Psoas muscle (tissue), 8 donors: Measurements from ENCODE around the gene RTL3. TPM values are rescaled to one million over a fixed set of nuclear protein-coding genes. Genes with fewer than 3 reads are reported as not detected.

ENCODE experiments used
- ATAC-seq, 4 donors: fragments of 200-7000 bp; cut with Tn5 transposase; one replicate each; pipeline ENCODE4 v1.9.1; 2020; ENCODE audit warnings: moderate library complexity in 3 of 4, mild to moderate bottlenecking in 2 of 4
- DNase-seq, 2 donors: peaks; one replicate each; pipeline ENCODE4 v3.0.0-alpha.2; 2020
- H3K27ac ChIP-seq: fragments of 200-600 bp; one replicate; pipeline ENCODE4 v1.8.0; 2022
- H3K27me3 ChIP-seq, 3 donors: fragments of 200-600 bp in 1 of 3; one replicate each; pipeline versions ENCODE4 v1.6.1 to v1.8.0; 2013 to 2022; ENCODE audit warnings: low read length in 2 of 3, mild to moderate bottlenecking in 2 of 3, moderate library complexity in 1 of 3; ENCODE audit not compliant: insufficient read depth in 3 of 3
- H3K36me3 ChIP-seq, 2 donors: fragments of 200-600 bp in 1 of 2; one replicate each; pipeline versions ENCODE4 v1.6.1 to v1.8.0; 2013 to 2022; ENCODE audit warnings: low read depth in 1 of 2, mild to moderate bottlenecking in 1 of 2, moderate library complexity in 1 of 2; ENCODE audit not compliant: insufficient read depth in 1 of 2
- H3K4me1 ChIP-seq: fragments of 200-600 bp; one replicate; pipeline ENCODE4 v1.8.0; 2022
- H3K4me3 ChIP-seq: fragments of 200-600 bp; one replicate; pipeline ENCODE4 v1.8.0; 2022; ENCODE audit warnings: mild to moderate bottlenecking
- H3K9me3 ChIP-seq: fragments of 200-600 bp; one replicate; pipeline ENCODE4 v1.8.0; 2022
- WGBS, 3 donors: extraction: QIAGEN DNeasy Blood & Tissue Kit; methylation state at CpG; one replicate each; pipeline versions ENCODE4 v1.1.6 to v1.1.7; 2013; 5-methylcytosine and 5-hydroxymethylcytosine counted together
- intact Hi-C, 2 donors: fragments of 100-400 bp; cut with DNase I; formaldehyde crosslinking; loops; one replicate each; pipeline versions ENCODE4 v1.11.0 to v1.14.2; 2022
- polyA plus RNA-seq, 3 donors: library from polyadenylated mRNA; stranded (reverse); fragments of 200-250 nt; gene quantifications; one replicate each; pipeline ENCODE4 v1.2.3, GENCODE V29; 2013
- total RNA-seq, 4 donors: library from RNA; stranded (reverse); fragmentation: NEBNext Ultra II Directional in 2 of 4; extraction: Animal tissue kit (Norgen Biotek cat#: 25700) in 2 of 4; gene quantifications; one replicate each; pipeline versions ENCODE4 v1.2.1 to v1.2.4, GENCODE V29; 2021 to 2023
- TF ChIP-seq, protein P1 (sequence below): fragments of 200-600 bp; IDR thresholded peaks from one replicate; pipeline ENCODE4 v1.8.0; 2022; ENCODE audit warnings: antibody characterized with exemption
- donor health status: healthy with polysubstance abuse.
- donor health status: DM: no; HTN: no; CAD: no; lungs with moderate emphysema.
- donor health status: Bipolar disorder and iron deficiency.
- donor health status: healthy.
- donor health status: DM: yes; HTN: yes; CAD: no.
- donor health status: DM: no; HTN: no; CAD: no.
- donor health status: DM: no; HTN: no; CAD: no.
- donor health status: DM: yes; HTN: yes; CAD: no.

The RTL3 gene
- total and polyA plus RNA-seq, 7 donors, result 0.04 to 0.34 (median 0.10) TPM; not detected in 4

DNA sequence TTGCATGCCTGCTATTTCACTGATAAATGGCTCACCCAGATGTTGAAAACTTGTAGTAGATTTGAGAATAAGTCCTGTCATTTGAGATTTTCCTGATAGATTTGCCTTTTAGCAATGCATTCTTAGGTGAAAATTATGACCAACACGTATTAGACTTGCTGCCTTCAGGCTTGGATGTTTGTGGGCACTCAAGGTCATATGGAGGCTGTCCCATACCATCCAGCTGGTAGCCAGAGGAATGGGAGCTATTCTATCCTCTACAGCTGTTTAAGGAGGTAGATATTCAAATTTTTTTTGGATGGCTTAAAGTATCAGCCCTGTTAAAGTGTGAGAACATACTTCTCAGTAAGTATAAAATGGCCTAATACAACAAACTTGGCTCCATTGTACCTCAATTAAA is 34.7 kb downstream of the RTL3 start:
- ATAC-seq (no peak), DNase-seq (no peak)
- Histone ChIP-seq H3K27ac (no peak overlapping the region), H3K27me3 (peaks cover 0 to 11% (median 0%) of the 10 kb centered on the region in 3 donors), H3K9me3 (no peaks in the 10 kb centered on the region), H3K36me3 (no peaks in the 10 kb centered on the region), H3K4me1 (no peaks in the 10 kb centered on the region), H3K4me3 (no peak overlapping the region)
- WGBS, 3 donors, result 3 to 39% (median 17%) methylated on average over 1 of the region's 1 CpG
- intact Hi-C loops, result no loop called here
- TF ChIP-seq, protein P1, sequence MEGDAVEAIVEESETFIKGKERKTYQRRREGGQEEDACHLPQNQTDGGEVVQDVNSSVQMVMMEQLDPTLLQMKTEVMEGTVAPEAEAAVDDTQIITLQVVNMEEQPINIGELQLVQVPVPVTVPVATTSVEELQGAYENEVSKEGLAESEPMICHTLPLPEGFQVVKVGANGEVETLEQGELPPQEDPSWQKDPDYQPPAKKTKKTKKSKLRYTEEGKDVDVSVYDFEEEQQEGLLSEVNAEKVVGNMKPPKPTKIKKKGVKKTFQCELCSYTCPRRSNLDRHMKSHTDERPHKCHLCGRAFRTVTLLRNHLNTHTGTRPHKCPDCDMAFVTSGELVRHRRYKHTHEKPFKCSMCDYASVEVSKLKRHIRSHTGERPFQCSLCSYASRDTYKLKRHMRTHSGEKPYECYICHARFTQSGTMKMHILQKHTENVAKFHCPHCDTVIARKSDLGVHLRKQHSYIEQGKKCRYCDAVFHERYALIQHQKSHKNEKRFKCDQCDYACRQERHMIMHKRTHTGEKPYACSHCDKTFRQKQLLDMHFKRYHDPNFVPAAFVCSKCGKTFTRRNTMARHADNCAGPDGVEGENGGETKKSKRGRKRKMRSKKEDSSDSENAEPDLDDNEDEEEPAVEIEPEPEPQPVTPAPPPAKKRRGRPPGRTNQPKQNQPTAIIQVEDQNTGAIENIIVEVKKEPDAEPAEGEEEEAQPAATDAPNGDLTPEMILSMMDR, result no peak

DNA sequence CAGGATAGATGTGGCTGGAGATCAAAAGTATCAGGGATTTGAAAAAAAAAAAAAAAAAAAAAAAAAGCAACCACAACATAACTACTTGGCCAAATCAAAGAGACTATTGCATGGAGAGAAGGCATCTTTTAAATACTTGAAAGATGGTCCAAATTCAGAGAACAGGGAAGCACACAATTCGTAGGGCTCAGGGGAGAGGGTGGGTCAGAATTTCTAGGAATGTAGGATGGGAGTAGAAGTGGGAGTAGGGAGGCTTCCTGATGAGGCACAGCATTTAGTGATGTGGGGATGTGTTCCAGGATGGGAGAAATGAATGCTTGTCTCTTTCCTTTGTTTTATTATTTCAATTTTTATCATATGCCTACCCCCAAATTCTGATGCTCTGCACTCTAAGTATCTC is 36.3 kb downstream of the RTL3 start:
- Histone ChIP-seq H3K36me3 (no peaks in the 10 kb centered on the region), H3K9me3 (no peaks in the 10 kb centered on the region), H3K4me1 (no peaks in the 10 kb centered on the region), H3K27me3 (peaks cover 0 to 11% (median 0%) of the 10 kb centered on the region in 3 donors), H3K27ac (no peak overlapping the region), H3K4me3 (no peak overlapping the region)
- DNase-seq (no peak), ATAC-seq (no peak)
- intact Hi-C loops, result no loop called here
- TF ChIP-seq, protein P1, result no peak
- WGBS, 3 donors, result 19 to 62% (median 57%) methylated on average over 1 of the region's 1 CpG

DNA sequence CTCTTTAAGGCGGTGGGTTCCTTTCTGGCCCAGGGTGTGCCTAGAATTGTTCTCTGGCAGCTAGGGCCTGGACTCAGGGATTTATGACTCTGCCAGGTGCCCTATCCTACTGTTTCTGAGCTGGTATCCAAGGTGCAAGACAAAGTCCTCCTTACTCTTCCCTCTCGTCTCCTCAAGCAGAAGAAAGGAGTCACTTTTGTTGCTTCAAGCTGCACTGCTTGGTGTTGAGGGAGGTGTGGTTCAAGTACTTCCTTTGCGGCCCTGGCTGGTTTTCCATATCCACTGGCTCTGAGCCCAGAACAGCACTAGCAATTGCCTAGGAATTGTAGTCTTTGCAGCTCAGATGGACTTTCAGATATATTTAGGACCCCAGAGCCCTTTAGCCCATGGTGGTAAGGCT is 39.3 kb downstream of the RTL3 start:
- no peak for DNase-seq
- no peak for ATAC-seq

DNA sequence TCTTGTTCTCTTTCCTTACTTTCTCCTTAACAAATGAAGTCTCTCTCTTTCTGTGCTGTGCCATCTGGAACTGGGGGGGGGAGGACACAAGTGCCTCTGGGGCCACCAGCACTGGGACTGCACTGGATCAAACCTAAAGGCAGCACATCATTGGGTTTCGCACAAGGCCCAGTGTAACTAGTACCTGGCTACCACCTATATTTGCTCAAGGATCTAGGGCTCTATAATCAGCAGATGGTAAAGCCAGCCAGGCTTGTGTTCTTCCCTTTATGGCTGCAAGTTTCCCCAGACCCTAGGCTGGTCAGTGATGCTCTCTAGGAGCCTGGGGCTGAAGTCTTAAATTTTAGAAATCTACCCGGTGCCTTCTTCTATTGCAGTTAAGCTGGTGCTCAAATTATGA is 40.1 kb downstream of the RTL3 start:
- intact Hi-C loops, result no loop called here
- 89 to 100% (median 100%) methylated on average over 2 of the region's 2 CpGs for WGBS, 3 donors
- peaks cover 0 to 11% (median 0%) of the 10 kb centered on the region in 3 donors for H3K27me3 ChIP-seq
- no peaks in the 10 kb centered on the region for H3K9me3 ChIP-seq
- no peak for ATAC-seq
- H3K4me1 ChIP-seq, result no peaks in the 10 kb centered on the region
- no peak for DNase-seq
- no peak overlapping the region for H3K4me3 ChIP-seq
- no peaks in the 10 kb centered on the region for H3K36me3 ChIP-seq
- TF ChIP-seq, protein P1, result no peak
- H3K27ac ChIP-seq, result no peak overlapping the region

More for the DNA sequence above, 39.3 kb downstream of the RTL3 start:
- Histone ChIP-seq H3K4me1 (no peaks in the 10 kb centered on the region), H3K4me3 (no peak overlapping the region), H3K9me3 (no peaks in the 10 kb centered on the region), H3K27me3 (peaks cover 0 to 11% (median 0%) of the 10 kb centered on the region in 3 donors), H3K27ac (no peak overlapping the region), H3K36me3 (no peaks in the 10 kb centered on the region)
- WGBS, 3 donors, result 47 to 61% (median 52%) methylated on average over 3 of the region's 3 CpGs
- TF ChIP-seq, protein P1, result no peak
- intact Hi-C loops, result no loop called here

DNA sequence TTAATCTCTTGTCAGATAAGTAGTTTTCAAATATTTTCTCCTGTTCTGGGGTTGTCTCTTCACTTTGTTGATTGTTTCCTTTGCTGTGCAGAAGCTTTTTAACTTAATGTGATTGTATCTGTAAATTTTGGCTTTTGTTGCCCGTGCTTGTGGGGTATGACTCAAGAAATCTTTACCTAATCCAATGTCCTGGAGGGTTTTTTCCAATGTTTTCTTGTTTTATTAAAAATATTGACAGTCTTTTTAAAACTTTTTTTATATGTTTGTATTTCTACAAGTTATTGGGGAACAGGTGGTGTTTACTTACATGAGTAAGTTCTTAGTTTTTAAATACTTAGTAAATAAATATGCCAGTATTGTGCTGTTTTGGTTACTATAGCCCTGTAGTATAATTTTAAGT is 44.9 kb downstream of the RTL3 start:
- intact Hi-C loops, result no loop called here
- ATAC-seq (no peak), DNase-seq (no peak)
- Histone ChIP-seq H3K9me3 (no peaks in the 10 kb centered on the region), H3K27ac (no peak overlapping the region), H3K4me3 (no peak overlapping the region), H3K36me3 (no peaks in the 10 kb centered on the region), H3K27me3 (no peaks in the 10 kb centered on the region), H3K4me1 (no peaks in the 10 kb centered on the region)
- TF ChIP-seq, protein P1, result no peak
- WGBS, 3 donors, result 64 to 79% (median 78%) methylated on average over 1 of the region's 1 CpG
